Panc1 (cell line): ENCODE measurements around the gene KCNC4. TPM values are rescaled to one million over a fixed set of nuclear protein-coding genes. Genes with fewer than 3 reads are reported as not detected.

Experiments used
- ATAC-seq: fragments of 200-7000 bp; cut with Tn5 transposase; 2 replicates; pipeline ENCODE4 v1.9.1; 2020; ENCODE audit warnings: mild to moderate bottlenecking, moderate library complexity
- BruUV-seq: library from RNA; stranded (reverse); fragments of 400-500 nt; replicated peaks from 2 replicates; lab custom pipeline; 2021; lab: Mats Ljungman, UMichigan
- CTCF ChIA-PET: fragments of 300-600 bp; sonication (Branson Sonifier 250); formaldehyde crosslinking; loops from one replicate; lab custom pipeline; 2022; ENCODE audit warnings: antibody characterized with exemption; lab: Charles Lee
- POLR2A ChIA-PET: fragments of 300-600 bp; sonication (Branson Sonifier 250); formaldehyde crosslinking; loops from one replicate; lab custom pipeline; 2022; ENCODE audit warnings: antibody characterized with exemption; lab: Charles Lee
- DNase-seq: peaks from one replicate; pipeline ENCODE4 v3.0.0-alpha.2; 2010; ENCODE audit warnings: low read depth, low spot score
- H3K27ac ChIP-seq: 2 replicates; pipeline ENCODE4 v1.5.1; 2011; ENCODE audit warnings: mild to moderate bottlenecking, low read length, inconsistent platforms
- H3K27me3 ChIP-seq: fragments of 200-500 bp; sonication (Bioruptor generic); 2 replicates; pipeline ENCODE4 v1.6.0; 2014; ENCODE audit warnings: low read length, inconsistent platforms; ENCODE audit not compliant: control insufficient read depth, insufficient read depth
- H3K36me3 ChIP-seq: fragments of 200-500 bp; sonication (Bioruptor generic); 2 replicates; pipeline ENCODE4 v1.5.1; 2014; ENCODE audit warnings: inconsistent platforms, mild to moderate bottlenecking, low read length, moderate library complexity; ENCODE audit not compliant: control insufficient read depth, insufficient read depth
- H3K4me1 ChIP-seq: 2 replicates; pipeline ENCODE4 v1.5.1; 2011; ENCODE audit warnings: inconsistent platforms, mild to moderate bottlenecking, low read length, moderate library complexity; ENCODE audit not compliant: control insufficient read depth, insufficient read depth
- H3K4me3 ChIP-seq, 2 experiments: 2 replicates each; pipeline ENCODE4 v1.5.1; 2011 to 2012; ENCODE audit warnings: low read depth in 2 of 2, low read length in 2 of 2, mild to moderate bottlenecking in 2 of 2, inconsistent platforms in 1 of 2, moderate library complexity in 1 of 2
- H3K9me3 ChIP-seq: fragments of 200-500 bp; sonication (Bioruptor generic); 2 replicates; pipeline ENCODE4 v1.5.1; 2014; ENCODE audit warnings: low read depth, mild to moderate bottlenecking, inconsistent platforms, low read length, moderate library complexity; ENCODE audit not compliant: control insufficient read depth, insufficient read depth
- POLR2AphosphoS5 ChIP-seq: IDR thresholded peaks from 2 replicates; pipeline ENCODE4 v1.6.1; 2012; ENCODE audit warnings: mild to moderate bottlenecking, low read depth, low read length, moderate library complexity
- SIN3A ChIP-seq: IDR thresholded peaks from 2 replicates; pipeline ENCODE4 v1.6.1; 2012; ENCODE audit warnings: low read depth, mild to moderate bottlenecking, low read length, moderate library complexity, borderline replicate concordance; ENCODE audit not compliant: insufficient read depth
- TCF7L2 ChIP-seq: IDR thresholded peaks from 2 replicates; pipeline ENCODE4 v1.6.1; 2011; ENCODE audit warnings: mild to moderate bottlenecking, low read depth, low read length, inconsistent platforms
- in situ Hi-C: cut with HindIII; loops from 2 replicates; pipeline ENCODE4 v1.10.0; 2016; ENCODE audit warnings: low sequenced_read_pairs, low pct_unique_long_range_greater_than_20kb
- intact Hi-C: fragments of 100-400 bp; cut with micrococcal nuclease; formaldehyde crosslinking; loops from one replicate; pipeline ENCODE4 v1.10.0; 2022; ENCODE audit not compliant: unreplicated experiment
- total RNA-seq: library from RNA; stranded (reverse); gene quantifications from one replicate; pipeline ENCODE4 v1.2.1, GENCODE V29; 2021; ENCODE audit not compliant: unreplicated experiment
- TF ChIP-seq, protein P1 (sequence below), 2 experiments: IDR thresholded peaks; 2 replicates each; pipeline ENCODE4 v1.6.1; 2011 to 2012; ENCODE audit warnings: low read depth in 2 of 2, control low read depth in 1 of 2, low read length in 1 of 2, mild to moderate bottlenecking in 1 of 2, moderate library complexity in 1 of 2; ENCODE audit not compliant: insufficient read depth in 1 of 2
- TF ChIP-seq, protein P2 (sequence below): fragments of 450-650 bp; IDR thresholded peaks from 2 replicates; pipeline ENCODE4 v1.5.1; 2017; ENCODE audit warnings: mild to moderate bottlenecking

Gene KCNC4
- total RNA-seq, 1 experiment from 2014 or later: 15.4 TPM

DNA sequence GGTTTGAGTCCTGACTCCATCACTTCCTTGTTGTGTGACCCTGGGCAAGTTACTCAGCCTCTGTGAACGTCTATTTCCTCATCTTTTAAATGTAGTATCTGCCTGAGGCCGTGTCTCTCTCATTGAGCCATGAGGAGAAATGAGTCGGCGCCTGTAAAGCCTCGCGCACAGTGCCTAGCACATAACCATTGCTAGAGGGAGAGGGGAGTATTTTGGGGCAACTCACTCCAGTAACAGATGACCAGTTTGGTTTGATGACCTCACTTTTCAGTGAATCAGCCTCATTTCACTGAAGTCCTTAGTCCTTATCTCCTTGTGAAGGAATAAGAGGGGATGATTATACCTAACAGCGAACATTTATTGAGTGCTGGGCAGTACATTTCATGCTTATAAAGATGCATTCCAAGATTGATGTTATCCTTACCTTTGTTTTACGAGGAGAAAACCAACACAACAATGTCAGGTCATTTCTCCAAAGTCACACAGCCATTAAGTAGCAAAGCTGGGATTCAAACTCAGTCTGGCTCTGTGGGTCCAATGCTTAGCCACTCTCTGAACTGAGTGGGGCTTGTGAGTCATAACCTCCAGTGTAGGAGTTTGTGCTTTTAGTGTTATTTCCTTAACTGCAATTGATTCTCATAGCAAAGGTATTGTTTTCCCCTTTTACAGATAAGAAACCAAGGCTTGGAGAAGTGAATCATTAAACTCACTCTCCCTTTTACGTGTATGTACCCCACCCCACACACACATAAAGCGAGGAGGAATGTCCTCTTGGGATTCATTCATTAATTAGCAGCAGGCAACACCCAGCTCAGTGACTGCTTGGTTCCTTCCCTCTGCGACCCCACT, 25.9 kb downstream of the KCNC4 start:
- Histone ChIP-seq H3K4me3 (no peak overlapping the region), H3K4me1 (peaks cover 5% of the 10 kb centered on the region; the same call in 1 of the 2 replicates), H3K27me3 (no peaks in the 10 kb centered on the region), H3K36me3 (no peaks in the 10 kb centered on the region), H3K9me3 (no peaks in the 10 kb centered on the region), H3K27ac (no peak overlapping the region)
- ChIA-PET CTCF (no interaction called here), POLR2A (no interaction called here)
- intact Hi-C loops: no loop called here
- ATAC-seq (peak; percentile 75), DNase-seq (no peak)
- no TSS peak for BruUV-seq
- TF ChIP-seq SIN3A: no peak
- TF ChIP-seq TCF7L2: no peak
- no peak for TF ChIP-seq POLR2AphosphoS5
- TF ChIP-seq, protein P1, sequence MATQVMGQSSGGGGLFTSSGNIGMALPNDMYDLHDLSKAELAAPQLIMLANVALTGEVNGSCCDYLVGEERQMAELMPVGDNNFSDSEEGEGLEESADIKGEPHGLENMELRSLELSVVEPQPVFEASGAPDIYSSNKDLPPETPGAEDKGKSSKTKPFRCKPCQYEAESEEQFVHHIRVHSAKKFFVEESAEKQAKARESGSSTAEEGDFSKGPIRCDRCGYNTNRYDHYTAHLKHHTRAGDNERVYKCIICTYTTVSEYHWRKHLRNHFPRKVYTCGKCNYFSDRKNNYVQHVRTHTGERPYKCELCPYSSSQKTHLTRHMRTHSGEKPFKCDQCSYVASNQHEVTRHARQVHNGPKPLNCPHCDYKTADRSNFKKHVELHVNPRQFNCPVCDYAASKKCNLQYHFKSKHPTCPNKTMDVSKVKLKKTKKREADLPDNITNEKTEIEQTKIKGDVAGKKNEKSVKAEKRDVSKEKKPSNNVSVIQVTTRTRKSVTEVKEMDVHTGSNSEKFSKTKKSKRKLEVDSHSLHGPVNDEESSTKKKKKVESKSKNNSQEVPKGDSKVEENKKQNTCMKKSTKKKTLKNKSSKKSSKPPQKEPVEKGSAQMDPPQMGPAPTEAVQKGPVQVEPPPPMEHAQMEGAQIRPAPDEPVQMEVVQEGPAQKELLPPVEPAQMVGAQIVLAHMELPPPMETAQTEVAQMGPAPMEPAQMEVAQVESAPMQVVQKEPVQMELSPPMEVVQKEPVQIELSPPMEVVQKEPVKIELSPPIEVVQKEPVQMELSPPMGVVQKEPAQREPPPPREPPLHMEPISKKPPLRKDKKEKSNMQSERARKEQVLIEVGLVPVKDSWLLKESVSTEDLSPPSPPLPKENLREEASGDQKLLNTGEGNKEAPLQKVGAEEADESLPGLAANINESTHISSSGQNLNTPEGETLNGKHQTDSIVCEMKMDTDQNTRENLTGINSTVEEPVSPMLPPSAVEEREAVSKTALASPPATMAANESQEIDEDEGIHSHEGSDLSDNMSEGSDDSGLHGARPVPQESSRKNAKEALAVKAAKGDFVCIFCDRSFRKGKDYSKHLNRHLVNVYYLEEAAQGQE (IDR thresholded peaks at IDR 0.05; ENCODE audit: insufficient read depth in 1 of 2, low read depth in 2 of 2, low read length in 1 of 2): no peak
- TF ChIP-seq, protein P2, sequence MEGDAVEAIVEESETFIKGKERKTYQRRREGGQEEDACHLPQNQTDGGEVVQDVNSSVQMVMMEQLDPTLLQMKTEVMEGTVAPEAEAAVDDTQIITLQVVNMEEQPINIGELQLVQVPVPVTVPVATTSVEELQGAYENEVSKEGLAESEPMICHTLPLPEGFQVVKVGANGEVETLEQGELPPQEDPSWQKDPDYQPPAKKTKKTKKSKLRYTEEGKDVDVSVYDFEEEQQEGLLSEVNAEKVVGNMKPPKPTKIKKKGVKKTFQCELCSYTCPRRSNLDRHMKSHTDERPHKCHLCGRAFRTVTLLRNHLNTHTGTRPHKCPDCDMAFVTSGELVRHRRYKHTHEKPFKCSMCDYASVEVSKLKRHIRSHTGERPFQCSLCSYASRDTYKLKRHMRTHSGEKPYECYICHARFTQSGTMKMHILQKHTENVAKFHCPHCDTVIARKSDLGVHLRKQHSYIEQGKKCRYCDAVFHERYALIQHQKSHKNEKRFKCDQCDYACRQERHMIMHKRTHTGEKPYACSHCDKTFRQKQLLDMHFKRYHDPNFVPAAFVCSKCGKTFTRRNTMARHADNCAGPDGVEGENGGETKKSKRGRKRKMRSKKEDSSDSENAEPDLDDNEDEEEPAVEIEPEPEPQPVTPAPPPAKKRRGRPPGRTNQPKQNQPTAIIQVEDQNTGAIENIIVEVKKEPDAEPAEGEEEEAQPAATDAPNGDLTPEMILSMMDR: no peak
- in situ Hi-C loops: no loop called here

DNA sequence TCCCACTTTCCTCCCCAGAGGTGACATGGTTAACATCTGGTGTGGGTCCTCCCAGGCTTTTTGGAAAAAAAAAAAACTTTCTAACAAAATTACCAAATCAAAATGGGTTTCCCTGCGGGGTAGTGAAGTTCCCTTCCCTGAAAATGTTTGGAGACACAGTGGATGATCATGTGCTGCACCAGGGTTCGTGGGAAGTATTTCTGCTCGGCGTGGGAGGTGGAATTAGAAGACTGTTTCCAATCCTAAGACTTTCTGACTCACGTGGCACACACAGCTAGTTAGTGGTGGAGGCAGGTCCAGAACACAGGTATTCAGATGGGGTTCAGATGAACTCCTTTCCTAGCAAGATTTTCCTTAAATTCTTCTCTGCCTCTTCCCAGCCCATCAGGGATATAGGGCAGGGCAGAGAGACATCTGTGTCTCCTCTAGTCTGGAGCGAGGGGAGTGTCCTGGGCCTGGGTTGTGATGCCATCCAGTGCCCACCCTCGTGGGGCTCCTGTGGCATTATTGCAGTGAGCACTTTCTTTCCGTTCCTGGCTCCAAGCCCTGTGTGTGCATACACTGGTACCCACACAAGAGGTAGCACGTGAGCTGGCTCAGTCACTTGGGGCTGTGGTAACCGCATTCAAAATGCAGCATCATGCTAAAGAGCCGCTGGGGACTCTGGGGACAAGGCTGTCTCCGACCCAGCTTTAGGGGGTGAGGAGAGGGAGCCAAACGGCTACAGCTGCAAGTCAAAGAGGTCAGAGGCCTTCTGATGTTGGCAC, 27.5 kb downstream of the KCNC4 start:
- H3K9me3 ChIP-seq: no peaks in the 10 kb centered on the region
- CTCF ChIA-PET: no interaction called here
- no peak for ATAC-seq
- no peak overlapping the region for H3K4me3 ChIP-seq
- no peaks in the 10 kb centered on the region for H3K27me3 ChIP-seq
- intact Hi-C loops (no loop called here), in situ Hi-C loops (no loop called here)
- BruUV-seq: no TSS peak
- H3K4me1 ChIP-seq: peaks cover 5% of the 10 kb centered on the region; the same call in 1 of the 2 replicates
- no peak overlapping the region for H3K27ac ChIP-seq
- no peak for DNase-seq
- POLR2A ChIA-PET: interaction anchor here (0.6 kb wide), 1 partner anchor 198 kb away, joined by 3 read pairs; no protein-coding TSS in a partner anchor
- TF ChIP-seq SIN3A: no peak
- TF ChIP-seq, protein P1 (IDR thresholded peaks at IDR 0.05; ENCODE audit: insufficient read depth in 1 of 2, low read depth in 2 of 2, low read length in 1 of 2): no peak
- TF ChIP-seq POLR2AphosphoS5: no peak
- TF ChIP-seq, protein P2: no peak
- TF ChIP-seq TCF7L2: no peak
- no peaks in the 10 kb centered on the region for H3K36me3 ChIP-seq
